Fibroblast of skin of left quadriceps (primary cell): Measurements from ENCODE around the gene TBC1D32.
"Not testable (repeated sequence)": the region's sequence is repeated elsewhere in the genome, so short reads cannot be mapped to it uniquely, and the experiment has no call there.

Experiments used
- DNase-seq, 2 experiments: peaks; one replicate each; pipeline ENCODE4 v3.0.0-alpha.2; 2013; ENCODE audit warnings: low read depth in 2 of 2

The TBC1D32 gene

GRCh38 chr6:121321282-121321681 is 13.0 kb downstream of the TBC1D32 start:
- no peak for DNase-seq

DNA sequence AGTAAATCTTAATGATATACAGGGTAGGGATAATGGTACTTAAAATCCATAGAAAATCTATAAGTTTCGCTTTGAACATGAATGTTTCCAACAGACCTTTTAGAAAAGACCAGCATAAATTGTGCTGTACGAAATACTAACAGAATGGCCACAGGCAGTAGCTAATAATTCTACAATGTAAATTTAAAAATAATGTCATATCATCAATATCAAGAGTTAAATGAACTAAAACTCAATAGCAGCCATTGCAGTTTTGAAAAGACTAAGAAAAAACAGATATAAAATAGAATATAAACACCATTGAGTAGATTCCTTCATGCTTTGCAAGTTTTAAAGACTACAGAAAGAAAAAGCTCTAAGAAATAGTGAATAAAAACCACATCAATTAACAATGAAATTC is 14.7 kb downstream of the TBC1D32 start:
- no peak for DNase-seq

GRCh38 chr6:121319112-121319553 is 15.1 kb downstream of the TBC1D32 start:
- no peak for DNase-seq

DNA sequence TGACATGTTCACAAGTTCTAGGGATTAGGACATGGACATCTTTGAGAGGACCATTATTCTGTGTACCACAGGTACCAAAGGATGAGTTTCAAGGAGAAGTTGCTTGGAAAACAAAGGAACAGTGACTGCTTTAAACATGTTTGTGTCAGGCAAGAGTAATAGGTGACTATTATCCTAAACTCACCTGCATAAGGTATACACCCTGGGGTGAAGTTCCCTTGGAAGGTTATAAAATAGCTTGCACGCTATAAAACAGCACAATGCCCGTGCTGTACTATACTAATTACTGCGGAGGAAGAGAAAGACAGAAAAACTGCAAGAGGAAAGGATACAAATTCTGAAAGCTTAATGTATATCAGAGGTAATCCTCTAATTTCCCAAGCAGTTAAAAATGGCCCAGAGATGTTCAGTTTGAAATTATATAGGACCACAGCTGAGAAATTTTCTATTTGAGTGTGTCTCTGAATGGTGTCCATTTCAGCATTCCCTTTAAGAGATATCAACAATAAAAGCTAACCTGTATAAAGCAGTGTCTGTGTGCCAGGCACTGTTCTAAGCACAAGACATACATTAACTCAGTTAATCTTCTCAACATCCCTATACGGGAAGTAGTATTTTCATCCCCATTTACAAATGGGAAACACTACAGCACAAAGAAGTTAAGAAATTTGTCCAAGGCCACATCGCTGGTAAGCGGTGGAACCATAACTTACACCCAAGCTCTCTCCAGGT is 19.7 kb downstream of the TBC1D32 start:
- DNase-seq: no peak

DNA sequence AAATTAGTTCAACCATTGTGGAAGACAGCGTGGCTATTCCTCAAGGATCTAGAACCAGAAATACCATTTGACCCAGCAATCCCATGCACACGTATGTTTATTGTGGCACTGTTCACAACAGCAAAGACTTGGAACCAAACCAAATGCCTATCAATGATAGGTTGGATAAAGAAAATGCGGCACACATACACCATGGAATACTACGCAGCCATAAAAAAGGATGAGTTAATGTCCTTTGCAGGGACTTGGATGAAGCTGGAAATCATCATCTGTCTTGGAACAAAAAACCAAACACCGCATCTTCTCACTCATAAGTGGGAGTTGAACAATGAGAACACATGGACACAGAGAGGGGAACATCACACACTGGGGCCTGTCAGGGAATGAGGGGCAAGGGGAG is 22.5 kb downstream of the TBC1D32 start:
- not testable (repeated sequence) for DNase-seq

DNA sequence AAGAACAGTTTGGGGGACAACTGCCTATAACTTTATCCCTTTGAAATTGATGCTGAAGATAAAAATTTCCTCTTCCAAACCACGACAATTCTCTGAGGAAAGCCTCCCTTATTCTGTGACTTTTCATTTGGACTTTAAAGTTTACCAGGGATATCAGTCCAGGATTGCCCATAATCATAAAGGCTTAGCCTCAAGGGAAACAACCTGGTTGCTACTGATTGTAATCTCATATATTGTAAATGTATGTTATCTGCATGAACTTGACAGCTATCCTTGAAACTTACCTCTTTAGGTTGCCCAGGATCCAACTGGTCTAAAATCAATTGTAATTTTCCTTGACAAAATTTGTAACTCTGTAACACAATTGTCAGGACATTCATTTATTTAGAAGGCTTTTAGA is 23.8 kb downstream of the TBC1D32 start:
- no peak for DNase-seq

- peak; percentile 59 to 69 for DNase-seq
These were observed 24.4 kb downstream of the TBC1D32 start for GRCh38 chr6:121309768-121310469.

- no peak for DNase-seq
These were observed 28.2 kb downstream of the TBC1D32 start for GRCh38 chr6:121305957-121306607.

DNA sequence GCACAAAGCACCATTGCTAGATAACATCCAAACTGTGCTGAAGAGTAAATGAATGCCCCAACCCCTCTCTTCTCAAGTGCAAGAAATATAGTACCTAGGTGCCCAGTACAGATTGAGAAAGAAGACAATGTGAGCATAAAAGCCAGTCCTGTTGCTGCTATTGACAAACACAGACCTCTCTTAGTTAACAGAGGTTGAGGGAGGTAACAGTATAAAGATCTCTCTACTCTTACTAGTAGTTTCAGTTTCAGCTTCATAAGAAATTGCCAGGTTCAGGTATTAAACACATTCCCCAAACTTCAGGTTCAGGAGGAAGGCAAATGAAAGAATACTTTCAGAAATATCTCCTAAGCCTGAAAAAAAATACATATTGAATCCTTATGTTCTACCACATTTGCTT is 31.4 kb downstream of the TBC1D32 start:
- DNase-seq: no peak

- not testable (repeated sequence) for DNase-seq
These were observed 33.1 kb downstream of the TBC1D32 start for GRCh38 chr6:121301156-121301555.

DNA sequence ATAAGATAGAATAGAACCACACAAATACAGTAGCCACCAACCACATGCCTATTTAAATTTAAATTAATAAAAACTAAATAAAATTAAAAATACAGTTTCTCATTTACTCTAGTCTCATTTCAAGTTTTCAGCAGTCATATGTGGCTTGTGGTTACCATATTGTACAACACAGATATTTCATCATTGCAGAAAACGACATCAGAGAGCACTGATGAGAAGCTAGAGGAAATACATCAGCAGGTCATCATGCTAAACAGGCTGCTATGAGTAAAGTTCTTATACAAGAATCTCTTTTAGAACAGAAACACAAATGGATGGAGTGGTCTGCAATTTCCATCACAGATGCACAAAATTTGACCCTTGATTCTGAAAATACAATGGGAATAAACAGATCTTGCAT is 36.6 kb downstream of the TBC1D32 start:
- peak in 1 of 2 experiments; percentile 4 for DNase-seq

- DNase-seq: peak; percentile 22 to 25
These were observed 49.2 kb downstream of the TBC1D32 start for GRCh38 chr6:121285041-121285440.

GRCh38 chr6:121274666-121275295 is 59.5 kb downstream of the TBC1D32 start:
- peak; percentile 31 to 34 for DNase-seq

DNA sequence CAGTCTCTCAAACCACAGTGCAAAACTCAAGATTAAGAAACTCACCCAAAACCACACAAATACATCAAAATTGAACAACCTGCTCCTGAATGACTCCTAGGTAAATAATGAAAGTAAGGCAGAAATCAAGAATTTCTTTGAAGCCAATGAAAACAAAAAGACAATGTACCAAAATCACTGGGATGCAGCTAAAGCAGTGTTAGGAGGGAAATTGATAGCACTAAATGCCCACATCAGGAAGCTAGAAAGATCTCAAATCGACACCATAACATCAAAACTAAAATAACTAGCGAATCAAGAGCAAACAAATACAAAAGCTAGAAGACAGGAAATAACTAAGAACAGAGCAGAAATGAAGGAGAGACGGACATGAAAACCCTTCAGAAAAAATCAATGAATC is 70.5 kb downstream of the TBC1D32 start:
- DNase-seq: no peak

DNA sequence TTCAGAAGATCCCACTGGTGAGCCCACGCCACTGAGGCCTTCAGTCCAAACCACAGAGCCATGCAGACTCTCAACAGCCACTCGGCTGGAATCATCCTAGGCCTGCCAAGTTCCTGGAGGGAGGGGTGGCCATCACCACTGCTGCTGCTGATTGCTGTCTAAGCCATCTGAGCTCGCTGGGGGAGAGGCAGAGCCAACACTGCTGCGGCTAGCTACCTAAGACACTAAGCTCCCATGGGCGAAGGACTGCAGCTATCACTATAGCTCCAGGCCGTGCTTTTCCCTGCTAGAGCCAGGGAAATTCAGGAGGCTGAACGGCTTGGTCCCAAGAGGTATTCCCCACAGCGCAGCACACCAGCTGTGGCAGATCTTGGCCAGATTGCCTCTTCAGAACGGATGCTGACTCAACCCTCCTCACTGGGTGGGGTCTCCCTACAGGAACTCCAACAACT is 73.6 kb downstream of the TBC1D32 start:
- DNase-seq: peak in 1 of 2 experiments; percentile 19

DNA sequence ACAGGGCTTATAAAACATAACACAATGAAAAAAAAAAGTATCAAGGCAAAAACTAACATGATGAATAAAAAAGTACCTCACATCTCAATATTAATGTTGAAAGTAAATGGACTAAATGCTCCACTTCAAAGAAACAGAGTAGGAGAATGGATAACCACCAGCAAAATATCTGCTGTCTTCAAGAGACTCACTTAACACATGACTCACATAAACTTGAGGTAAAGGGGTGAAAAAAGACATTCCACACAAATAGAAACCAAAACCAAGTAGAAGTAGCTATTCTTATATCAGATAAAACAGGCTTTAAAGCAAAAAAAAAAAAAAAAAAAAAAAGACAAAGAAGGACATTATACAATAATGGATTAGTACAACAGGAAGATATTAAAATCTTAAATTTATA is 86.9 kb downstream of the TBC1D32 start:
- no peak for DNase-seq

DNA sequence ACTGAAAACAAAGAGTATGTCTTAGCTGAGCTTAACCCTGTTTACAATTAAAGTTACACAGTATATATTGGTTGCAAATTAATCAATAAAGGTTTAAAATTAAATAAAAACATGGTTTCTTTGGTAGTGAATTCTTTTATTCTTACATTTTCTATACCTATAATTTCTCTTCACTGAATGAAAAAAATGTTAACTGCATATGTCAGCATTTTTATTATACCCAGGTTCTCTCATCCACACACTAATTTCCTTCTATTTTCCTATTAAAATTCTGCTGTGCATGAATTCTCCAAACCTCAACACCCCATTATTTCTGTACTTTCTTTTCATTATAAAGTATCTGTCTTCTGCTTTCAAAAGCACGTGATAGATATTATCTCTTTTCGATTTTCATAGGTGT is 91.9 kb downstream of the TBC1D32 start:
- no peak for DNase-seq

DNA sequence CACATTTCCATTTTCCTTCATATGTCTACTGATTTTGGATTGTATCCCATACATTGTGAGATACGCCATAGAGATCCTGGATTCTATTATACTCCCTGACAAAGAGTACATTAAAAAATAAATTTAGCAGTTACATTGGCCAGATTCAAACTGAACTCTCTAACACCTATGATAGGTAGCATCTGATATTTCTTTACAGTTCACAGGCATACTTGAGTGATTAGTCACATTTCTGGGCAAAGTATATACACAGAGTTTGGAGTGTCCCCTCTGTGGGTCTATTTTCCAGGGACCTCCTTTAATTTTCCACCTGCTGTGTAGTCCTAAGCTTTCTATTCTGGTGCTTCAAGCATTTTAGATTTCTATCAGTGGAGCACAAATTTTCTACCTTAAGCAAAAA is 96.4 kb downstream of the TBC1D32 start:
- DNase-seq: no peak

DNA sequence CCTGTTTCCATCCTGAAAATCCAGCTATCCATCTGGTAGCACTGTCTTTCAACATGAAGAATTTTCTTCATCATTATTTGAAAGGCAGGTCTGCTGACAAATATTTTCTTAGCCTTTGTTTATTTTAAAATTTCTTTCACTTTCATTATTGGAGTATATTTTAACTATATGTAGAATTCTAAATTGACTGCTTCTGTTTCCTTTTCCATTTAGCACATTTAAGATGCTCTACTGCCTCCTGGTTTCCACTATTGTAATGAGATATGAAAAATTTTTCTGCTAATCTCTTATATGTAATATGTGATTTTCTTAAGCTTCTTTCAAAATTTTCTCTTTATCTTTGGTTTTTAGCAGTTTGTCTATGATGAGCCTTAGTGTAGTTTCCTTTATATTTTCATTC is 97.3 kb downstream of the TBC1D32 start:
- no peak for DNase-seq

DNA sequence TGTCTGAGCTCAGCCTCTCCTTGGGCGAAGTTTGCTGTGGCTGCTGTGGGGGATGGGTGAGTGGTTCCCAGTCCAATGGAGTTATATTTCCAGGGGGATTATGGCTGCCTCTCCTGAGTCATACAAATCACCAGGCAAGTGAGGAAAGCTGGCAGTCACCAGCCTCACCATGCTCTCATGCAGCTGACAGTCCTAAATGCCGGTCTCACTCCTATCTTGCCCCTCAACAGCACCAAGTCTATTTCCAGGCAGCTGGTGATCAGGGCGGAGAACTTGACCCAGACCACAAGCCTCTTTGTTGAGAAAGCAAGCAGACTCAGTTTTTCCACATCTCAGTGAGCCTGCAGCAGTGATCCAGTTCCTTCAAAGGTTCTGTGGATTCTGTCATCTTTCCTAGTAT is 98.9 kb downstream of the TBC1D32 start:
- no peak for DNase-seq

DNA sequence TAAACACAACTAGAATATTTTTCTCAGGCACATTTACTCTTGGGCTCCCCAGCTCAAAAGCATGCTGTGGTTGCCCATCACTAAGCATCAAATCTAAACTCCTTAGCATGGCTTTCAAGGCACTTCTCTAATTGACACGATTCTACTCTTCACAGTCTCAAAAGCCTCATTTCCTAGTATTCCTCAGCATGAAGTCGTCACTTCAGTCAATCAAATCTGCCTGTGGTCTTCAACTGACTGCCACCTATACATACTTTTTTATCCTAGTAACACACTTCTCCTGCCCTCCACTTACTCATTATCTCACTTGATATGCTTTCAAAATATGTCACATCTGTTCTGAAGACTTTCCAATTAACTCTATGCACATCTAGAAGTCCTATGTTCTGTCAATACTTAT is 110.3 kb downstream of the TBC1D32 start:
- DNase-seq: no peak

DNA sequence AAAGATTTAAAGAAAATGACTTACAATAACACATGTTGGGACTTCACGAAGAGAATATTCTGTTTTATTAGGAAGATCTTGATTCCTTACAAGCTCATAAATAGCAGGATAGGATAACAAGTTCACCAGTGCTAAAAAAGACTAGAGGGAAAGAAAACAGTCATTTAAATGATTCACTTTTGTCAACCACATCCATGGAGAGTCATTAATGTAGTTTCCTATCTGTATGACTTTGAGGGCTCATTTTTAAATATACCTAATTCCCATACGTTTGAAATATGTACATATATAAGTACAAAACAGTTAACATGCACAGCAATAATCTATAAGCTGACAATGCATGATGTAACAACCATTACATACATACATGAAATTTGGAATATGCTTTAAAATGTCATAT is 111.1 kb downstream of the TBC1D32 start:
- DNase-seq: no peak
